NT2/D1 (cell line): ENCODE measurements around the gene HS1BP3.

Experiments used
- SUZ12 ChIP-seq: IDR thresholded peaks from 2 replicates; pipeline ENCODE4 v1.6.1; 2011; ENCODE audit not compliant: insufficient read length, insufficient read depth; ENCODE audit errors: extremely low read depth
- YY1 ChIP-seq: IDR thresholded peaks from 2 replicates; pipeline ENCODE4 v1.6.1; 2011; ENCODE audit not compliant: insufficient read length, insufficient read depth
- ZNF274 ChIP-seq: IDR thresholded peaks from 2 replicates; pipeline ENCODE4 v1.6.1; 2011; ENCODE audit warnings: mild to moderate bottlenecking, low read depth, low read length

DNA sequence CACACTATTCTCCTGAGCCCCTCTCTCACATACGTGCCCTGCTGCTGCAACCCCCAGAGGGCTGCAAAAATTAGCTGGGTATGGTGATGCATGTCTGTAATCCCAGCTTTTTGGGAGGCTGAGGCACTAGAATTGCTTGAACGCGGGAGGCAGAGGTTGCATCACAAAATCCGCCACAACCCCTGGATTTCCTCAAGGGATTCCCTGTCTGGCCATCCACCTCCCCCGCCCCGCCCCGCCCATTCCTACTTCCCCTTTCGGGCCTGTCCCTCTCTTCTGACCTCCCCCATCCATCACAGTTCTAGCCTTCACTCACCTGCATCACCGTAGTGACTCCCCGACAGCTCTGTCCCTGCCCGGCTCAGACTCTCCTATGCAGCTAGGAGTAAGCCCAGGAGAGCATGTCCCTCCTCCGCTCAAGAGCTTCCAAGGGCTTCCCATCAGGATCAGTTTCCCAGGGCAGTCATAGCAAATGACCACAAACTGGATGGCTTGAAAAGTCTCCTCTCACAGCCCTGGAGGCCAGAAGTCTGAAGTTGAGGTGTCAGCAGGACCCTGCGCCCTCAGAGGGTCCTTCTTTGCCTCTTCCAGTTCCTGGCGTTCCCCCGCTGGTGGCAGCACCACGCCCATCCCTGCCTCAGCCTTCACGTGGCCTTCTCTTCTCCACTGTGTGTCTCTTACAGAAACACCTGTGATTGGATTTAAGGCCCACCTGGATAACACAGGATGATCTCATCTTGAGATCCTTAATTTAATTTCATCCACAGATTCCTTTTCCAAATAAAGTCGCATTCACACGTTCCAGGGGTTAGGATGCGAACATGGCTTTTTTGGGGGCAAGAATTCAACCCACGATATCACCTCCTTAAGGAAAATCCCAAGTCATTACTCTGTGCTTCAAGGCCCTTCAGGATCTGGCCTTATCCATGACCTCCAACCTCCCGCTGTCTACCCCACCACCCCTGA lies 58.5 kb downstream of the HS1BP3 start:
- TF ChIP-seq ZNF274: no peak
- TF ChIP-seq YY1: no peak
- no peak for TF ChIP-seq SUZ12
